Kidney glomerular epithelial cell (primary cell): ENCODE measurements around the gene NSMCE1.
A peak's percentile ranks its signal among the peaks of the same experiment; 100 is the strongest.

Experiments used
- DNase-seq: peaks from one replicate; lab custom pipeline; 2025; lab: John Stamatoyannopoulos, UW

The NSMCE1 gene

GRCh38 chr16:27268376-27269299, at the start of gene NSMCE1:
Gene NSMCE1 (minus strand): TSS chr16:27268772. CDS start chr16:27257570, 11,202 bp downstream.
- DNase-seq = peak; percentile 94

GRCh38 chr16:27317738-27318391, 49.3 kb upstream of the NSMCE1 start:
- DNase-seq = no peak

GRCh38 chr16:27317320-27317719, 48.7 kb upstream of the NSMCE1 start:
- DNase-seq = no peak

- no peak for DNase-seq
Measured at GRCh38 chr16:27316038-27316680, 47.6 kb upstream of the NSMCE1 start.

- DNase-seq = peak; percentile 15
Measured at GRCh38 chr16:27315333-27316037, 46.9 kb upstream of the NSMCE1 start.

GRCh38 chr16:27314986-27315332, 46.4 kb upstream of the NSMCE1 start:
- DNase-seq = no peak

GRCh38 chr16:27314161-27314723, 45.7 kb upstream of the NSMCE1 start:
- DNase-seq = peak; percentile 81

GRCh38 chr16:27313422-27314160, 45.0 kb upstream of the NSMCE1 start, which contains the start of gene IL4R:
Gene IL4R (plus strand): TSS chr16:27313974. CDS start chr16:27340204, 26,230 bp downstream.
- DNase-seq = peak; percentile 89

GRCh38 chr16:27312580-27313421, 44.2 kb upstream of the NSMCE1 start:
- no peak for DNase-seq

- DNase-seq = no peak
Measured at GRCh38 chr16:27311897-27312303, 43.3 kb upstream of the NSMCE1 start.

GRCh38 chr16:27311448-27311830, 42.9 kb upstream of the NSMCE1 start:
- DNase-seq = peak; percentile 14

- DNase-seq = no peak
Measured at GRCh38 chr16:27310576-27311447, 42.2 kb upstream of the NSMCE1 start.

- no peak for DNase-seq
Measured at GRCh38 chr16:27308792-27309191, 40.2 kb upstream of the NSMCE1 start.

- no peak for DNase-seq
Measured at GRCh38 chr16:27305839-27306442, 37.4 kb upstream of the NSMCE1 start.

GRCh38 chr16:27304881-27305745, 36.5 kb upstream of the NSMCE1 start:
- no peak for DNase-seq

GRCh38 chr16:27304102-27304501, 35.5 kb upstream of the NSMCE1 start:
- no peak for DNase-seq

- DNase-seq = no peak
Measured at GRCh38 chr16:27303256-27304100, 34.9 kb upstream of the NSMCE1 start.
